A172 (cell line): Measurements from ENCODE around the gene ZSCAN12. TPM values are rescaled to one million over a fixed set of nuclear protein-coding genes. Genes with fewer than 3 reads are reported as not detected.
"Not testable (repeated sequence)": the region's sequence is repeated elsewhere in the genome, so short reads cannot be mapped to it uniquely, and the experiment has no call there.

ENCODE experiments used
- DNase-seq: peaks from one replicate; pipeline ENCODE4 v3.0.0-alpha.2; 2015; ENCODE audit warnings: low spot score
- total RNA-seq: library from RNA; depleted of rRNA; stranded (reverse); fragments of >200 nt; shearing (Covaris generic); gene quantifications from 2 replicates; pipeline ENCODE4 v1.2.3, GENCODE V29; 2014

Gene ZSCAN12
- total RNA-seq, 1 experiment from 2014 or later: 5.3 TPM

DNA sequence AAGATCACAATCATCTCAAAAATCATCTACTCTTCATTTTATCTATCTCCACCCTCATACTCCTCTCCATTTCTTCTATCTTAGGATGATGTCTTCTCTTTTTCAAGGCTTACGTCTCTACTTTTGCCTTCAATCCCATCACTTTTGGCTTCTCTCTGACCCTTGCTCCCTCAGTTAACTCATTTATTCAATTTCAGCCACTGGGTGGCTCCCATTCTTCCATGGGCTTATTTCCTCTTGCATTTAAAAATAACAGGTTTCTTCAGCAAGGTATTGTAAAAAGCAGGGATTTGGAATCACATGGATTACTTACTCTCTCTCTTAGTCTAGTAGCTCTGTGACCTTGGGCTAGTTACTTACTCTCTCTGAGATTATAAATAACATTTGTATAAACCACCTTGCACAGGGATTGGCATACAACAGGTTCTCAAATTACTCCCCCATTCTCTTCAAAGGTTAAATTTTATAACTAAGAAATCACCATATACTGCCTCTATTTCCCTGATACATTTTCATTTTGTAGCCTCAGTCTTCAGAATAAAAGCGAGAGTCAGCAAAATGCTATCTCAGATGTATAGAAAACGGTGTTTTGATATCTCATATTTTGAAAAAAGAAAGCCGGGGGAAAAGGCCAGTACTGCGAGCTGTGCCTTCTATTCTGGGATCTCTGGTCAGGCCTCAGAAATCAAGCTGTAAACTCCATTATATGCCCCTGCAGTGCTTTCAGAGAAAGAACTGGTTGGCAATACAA, 5.5 kb downstream of the ZSCAN12 start:
- DNase-seq: no peak

DNA sequence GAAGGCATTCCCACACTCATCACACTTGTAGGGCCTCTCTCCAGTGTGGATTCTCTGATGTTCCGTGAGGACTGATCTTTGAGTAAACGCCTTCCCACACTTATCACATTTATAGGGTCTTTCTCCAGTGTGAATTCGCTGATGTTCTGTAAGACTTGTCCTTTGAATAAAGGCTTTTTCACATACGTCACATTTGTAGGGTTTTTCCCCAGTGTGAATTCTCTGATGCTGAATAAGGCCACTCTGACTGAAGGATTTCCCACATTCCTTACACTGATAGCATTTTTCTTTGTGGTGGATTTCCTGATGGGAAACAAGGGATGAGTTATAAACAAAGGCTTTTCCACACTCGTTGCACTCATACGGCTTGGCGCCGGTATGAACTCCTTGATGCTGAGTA, 8.9 kb downstream of the ZSCAN12 start:
- DNase-seq: no peak

DNA sequence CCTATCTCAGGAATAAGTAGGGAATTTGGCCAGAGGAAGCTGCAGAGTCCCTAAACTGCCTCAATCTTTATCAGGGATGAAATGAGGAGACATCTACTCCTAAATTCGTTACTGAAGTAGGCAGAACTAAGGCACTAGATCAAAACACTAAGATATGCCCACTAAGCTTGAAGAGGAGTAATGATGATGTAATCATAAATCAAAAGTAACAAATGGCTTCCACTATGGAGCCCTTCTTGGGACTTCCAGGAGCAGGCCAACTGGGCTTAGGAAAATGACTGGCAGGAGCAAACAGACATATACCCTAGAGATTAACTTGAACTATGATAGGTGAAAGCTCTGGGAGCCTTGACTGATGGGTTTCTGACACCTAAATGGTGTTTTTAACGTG, 15.4 kb downstream of the ZSCAN12 start:
- no peak for DNase-seq

DNA sequence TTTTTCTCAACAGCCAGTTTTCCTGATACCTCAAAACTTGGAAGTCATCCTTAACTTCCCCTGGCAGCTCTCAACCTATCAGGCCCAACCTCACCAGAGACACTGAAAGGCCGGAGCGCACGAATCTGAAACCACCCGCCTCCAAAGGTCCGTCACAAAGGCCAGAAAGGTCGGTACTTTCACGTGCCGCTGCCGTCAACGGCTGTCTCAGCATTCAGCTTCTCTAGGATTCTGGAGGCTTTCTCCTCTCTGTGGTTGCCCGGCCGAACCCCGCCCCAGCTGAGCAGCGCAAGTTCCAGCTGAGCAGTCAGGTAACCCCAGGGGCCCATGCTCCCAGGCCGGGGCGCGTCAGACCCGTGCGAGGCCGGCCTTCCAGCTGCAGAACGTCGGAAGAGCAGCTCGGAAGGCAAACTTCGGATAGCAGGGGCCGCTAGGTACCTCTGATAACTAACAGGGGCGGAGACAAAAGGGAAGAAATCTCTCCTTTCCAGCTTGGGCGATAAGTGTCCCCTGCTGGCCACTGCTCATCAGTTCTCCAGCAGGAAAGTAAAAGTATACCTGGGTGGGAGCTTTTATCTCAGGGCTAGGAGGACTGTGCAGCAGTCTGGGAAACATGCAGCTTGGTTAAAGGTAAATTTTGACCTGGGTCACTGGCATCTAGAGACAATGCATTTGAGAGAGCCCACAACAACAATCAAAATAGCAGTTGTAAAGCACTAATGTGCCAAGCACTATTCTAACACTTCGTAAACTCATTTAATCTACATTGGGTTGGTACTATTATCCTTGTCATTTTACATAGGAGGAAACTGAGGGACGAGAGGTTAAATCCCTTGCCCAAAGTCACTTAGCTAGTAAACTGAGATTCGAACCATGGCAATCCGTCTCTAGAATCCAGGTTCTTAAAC, 16.1 kb downstream of the ZSCAN12 start:
- peak; percentile 88 for DNase-seq

DNA sequence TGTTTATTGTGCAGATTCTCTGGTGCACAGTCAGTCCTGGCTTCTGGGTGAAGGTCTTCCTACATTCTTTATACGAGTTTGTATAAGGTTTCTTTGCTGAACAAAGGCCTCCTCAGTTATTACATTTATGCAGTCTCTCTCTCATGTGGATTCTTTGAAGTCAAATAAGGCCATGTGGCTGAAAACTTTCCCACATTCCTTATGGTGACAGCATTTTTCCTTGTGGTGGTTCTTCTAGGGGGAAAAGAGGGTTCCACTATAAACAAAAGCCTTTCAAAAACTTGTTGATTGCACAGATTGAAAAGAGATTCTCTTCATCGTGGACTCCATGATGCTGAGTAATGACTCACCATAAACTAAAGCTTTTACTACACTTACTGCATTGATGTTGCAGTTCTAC, 19.2 kb downstream of the ZSCAN12 start:
- no peak for DNase-seq

DNA sequence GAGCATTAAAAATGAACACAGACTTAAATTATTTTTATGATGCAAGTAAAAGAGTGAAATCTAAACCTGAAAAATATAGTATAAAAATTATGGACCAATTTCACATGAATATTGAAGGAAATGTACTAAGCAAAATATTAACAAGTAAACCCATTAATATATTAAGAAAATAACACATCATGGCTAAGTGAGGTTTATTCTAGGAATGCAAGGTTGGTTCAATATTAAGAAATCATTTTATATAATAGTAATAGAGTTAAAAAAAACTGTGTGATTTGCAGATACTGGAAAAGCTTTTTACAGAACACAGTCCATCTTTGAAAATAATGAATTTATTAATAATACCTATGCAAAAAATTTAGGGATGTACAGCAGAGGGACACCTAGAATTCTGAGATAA, 20.9 kb downstream of the ZSCAN12 start:
- DNase-seq: no peak

DNA sequence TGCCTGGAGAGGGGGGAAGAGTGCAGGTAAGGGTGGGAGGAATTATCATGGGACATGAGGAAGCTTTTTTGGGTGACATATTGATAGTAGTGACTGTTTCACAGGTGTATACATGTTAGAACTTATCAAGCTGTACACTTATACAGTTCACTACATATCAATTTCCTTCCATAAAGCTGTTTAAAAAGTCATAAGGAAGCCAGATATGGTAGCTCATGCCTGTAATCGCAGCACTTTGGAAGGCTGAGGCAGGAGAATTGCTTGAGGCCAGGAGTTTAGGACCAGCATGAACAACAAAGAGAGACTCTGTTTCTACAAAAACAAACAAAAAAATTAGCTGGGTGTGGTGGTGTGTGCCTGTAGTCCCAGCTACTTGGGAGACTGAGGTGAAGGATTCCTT, 21.7 kb downstream of the ZSCAN12 start:
- DNase-seq: no peak

DNA sequence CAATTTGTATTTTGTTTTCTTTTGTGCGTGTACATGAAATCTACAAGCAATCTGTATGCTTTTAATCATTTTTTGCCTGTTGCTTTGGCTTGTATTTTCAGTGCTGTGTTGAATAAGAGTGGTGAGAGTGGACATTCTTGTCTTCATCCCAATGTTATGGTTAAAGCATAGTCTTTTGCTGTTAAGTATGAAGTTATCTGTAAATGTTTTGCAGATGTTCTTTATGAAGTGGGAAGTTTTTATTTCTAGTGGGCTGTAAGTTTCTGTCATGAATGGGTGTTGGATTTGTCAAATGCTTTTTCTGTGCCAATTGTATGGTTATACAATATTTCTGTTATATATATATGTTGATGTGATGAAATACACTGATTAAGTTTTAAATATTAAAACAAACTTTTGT, 25.6 kb downstream of the ZSCAN12 start:
- no peak for DNase-seq

DNA sequence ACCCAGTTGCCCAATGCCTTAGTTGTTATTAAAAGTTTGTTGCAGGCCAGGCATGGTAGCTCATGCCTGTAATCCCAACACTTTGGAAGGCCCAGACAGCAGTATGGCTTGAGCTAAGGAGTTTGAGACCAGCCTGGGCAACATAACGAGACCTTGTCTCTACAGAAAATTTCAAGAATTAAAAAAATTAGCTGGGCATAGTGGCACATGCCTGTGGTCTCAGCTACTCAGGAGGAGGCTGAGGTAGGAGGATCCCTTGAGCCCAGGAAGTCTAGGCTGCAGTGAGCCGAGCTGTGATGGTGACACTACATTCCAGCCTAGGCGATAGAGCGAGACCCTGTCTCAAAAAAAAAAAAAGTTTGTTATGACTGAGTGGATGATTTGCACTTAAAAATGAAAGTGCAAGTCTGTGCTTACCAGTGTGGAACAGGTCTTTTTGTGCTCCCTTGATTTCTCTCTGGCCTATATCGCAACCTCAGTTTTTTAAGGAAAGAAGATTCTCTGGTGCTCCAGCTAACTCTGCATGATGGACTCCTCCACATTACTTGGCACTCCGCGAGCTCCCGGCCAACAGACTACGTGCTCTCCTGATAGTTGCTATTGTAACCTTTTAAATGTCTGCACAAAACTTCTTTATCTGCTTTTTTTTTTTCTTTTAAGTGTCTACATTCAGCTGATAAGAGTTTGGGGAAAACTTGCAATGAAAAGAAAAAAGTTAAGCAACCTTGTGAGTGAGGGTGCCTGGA, 27.7 kb downstream of the ZSCAN12 start:
- DNase-seq: no peak

DNA sequence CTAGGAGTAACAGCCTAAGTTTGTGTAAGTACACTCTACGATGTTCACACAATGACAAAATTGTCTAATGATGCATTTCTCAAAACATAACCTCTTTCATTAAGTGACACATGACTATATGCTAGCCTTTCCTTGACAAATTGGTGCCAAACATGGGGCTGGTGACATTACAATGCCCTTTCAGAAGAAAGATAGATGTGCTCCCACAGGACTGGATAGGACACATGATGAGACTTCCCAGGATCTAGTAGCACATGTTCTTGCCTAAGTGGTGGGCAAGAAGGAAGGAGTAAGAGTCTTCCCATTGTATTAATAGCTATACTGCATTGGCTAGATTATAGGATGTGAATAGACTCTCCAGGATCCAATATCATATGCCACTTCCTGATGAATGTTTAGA, 28.3 kb downstream of the ZSCAN12 start:
- DNase-seq: no peak

DNA sequence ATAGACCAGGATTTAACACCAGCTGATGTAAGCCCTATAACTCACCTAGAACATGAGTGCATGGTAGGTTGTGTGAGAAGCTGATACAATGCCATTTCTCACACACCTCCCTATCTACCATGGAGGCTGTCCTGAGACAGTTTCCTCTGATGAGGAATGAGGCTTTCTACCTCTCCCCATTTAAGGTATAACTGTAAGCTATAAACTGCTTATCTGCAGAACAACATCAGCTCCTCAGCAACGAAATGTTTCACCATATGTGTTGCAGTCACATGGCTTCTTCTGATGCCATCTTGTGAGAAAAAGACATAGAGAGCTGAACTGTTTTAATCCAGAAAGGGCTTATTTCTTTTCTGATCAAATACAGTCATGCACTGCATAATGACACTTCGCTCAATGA, 29.1 kb downstream of the ZSCAN12 start:
- DNase-seq: no peak

DNA sequence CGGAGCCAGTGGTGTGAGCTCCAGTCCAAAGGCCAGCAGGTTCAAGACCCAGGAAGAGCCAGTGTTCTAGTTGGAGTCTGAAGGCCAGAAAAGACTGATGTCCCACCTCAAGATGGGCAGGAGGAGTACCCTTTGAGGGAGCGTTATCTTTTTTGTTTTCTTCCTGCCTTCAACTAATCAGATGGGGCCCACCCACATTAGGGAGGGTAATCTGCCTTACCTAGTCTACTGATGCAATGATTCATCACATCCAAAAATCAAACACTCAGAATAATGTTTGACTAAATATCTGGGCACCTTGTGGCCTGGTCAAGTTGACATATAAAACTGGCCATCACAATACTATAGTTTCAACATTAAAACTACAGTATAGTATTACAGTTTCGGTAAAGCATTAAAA, 30.1 kb downstream of the ZSCAN12 start:
- DNase-seq: no peak

DNA sequence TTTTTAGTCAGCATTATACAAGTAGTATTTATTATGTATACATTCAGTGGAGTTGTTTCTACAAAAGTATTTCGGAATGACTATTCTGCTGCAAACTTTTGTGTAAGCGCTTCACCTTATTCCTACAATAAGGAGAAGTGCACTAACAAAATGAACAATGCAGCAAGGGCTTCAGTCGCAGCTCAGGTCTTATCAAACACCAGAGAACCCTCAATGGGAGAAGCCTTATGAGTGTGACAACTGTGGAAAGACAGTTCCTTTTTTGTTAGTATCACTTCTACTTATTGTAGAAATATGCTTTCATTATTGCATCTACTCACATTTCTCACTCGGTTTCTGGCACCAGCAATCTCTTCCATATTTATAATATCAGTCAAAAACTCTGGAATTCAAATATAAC, 31.0 kb downstream of the ZSCAN12 start:
- no peak for DNase-seq

DNA sequence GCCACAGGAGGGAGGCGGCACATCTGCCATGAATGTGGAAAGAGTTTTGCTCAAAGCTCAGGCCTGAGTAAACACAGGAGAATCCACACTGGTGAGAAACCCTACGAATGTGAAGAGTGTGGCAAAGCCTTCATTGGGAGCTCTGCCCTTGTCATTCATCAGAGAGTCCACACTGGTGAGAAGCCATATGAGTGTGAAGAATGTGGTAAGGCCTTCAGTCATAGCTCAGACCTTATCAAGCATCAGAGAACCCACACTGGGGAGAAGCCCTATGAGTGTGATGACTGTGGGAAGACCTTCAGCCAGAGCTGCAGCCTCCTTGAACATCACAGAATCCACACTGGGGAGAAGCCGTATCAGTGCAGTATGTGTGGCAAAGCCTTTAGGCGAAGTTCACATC, 34.0 kb downstream of the ZSCAN12 start:
- not testable (repeated sequence) for DNase-seq

DNA sequence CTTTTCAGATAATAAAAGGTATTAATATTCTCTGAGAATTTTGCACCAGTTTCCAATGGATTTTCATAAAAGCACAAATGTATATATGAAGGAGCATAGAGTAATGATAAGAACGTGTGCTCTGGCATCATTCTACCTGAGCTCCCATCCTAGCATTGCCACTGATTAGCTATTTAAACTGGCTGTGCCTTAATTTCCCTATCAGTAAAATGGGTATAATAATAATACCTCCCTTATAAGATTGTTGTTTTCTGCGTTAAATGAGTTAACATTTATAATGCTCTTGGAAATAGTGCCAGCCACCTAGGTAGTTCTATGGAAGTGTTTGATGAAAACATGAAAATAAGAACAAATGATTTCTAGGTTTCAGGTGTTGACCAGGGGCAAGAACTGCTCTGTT, 38.6 kb downstream of the ZSCAN12 start:
- DNase-seq: no peak

DNA sequence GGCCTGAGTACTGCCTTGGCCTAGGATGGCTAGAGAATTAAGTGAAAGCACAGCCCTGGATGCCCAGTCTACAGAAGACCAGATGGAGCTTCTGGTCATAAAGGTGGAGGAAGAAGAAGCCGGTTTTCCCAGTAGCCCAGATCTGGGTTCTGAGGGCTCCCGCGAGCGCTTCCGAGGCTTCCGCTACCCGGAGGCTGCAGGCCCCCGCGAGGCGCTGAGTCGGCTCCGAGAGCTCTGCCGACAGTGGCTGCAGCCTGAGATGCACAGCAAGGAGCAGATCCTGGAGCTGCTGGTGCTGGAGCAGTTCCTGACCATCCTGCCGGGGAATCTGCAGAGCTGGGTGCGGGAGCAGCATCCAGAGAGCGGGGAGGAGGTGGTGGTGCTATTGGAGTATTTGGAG, 40.0 kb downstream of the ZSCAN12 start:
- DNase-seq: not testable (repeated sequence)

DNA sequence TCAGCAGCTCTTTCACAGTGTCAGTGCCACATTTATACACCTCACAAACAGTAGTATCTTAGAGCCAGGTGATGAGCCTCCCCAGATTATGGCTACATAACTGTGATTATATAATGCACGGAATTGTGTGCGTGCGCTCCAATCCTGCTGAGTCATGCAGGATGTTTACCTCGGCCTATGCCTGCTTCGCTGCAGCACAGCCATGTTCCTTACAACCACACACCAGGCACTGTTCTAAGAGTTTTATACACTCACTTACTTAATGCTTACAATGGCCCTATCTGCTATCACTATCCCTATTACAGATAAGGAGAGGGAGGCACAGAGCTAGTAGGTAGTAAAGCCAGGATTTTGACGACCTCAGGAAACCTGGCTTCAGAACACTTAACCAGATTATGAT, 42.5 kb downstream of the ZSCAN12 start:
- no peak for DNase-seq

DNA sequence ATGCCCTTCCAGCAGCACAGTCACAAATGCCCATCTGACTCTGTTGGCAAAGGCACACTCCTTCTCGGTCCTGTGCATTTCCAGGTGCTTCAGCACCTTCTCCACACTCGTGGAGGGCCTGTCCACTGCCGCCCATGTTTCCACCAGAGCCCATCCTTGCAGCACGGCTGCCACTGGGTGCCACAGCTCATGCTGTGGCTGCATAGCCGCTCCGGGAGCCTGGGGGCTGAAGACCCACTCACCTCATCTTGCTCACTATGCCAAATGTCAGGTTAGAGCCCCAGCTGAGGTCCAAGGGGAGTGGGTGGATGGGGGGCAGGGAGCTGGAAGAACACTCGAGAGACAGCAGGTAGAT, 42.9 kb downstream of the ZSCAN12 start:
- no peak for DNase-seq

DNA sequence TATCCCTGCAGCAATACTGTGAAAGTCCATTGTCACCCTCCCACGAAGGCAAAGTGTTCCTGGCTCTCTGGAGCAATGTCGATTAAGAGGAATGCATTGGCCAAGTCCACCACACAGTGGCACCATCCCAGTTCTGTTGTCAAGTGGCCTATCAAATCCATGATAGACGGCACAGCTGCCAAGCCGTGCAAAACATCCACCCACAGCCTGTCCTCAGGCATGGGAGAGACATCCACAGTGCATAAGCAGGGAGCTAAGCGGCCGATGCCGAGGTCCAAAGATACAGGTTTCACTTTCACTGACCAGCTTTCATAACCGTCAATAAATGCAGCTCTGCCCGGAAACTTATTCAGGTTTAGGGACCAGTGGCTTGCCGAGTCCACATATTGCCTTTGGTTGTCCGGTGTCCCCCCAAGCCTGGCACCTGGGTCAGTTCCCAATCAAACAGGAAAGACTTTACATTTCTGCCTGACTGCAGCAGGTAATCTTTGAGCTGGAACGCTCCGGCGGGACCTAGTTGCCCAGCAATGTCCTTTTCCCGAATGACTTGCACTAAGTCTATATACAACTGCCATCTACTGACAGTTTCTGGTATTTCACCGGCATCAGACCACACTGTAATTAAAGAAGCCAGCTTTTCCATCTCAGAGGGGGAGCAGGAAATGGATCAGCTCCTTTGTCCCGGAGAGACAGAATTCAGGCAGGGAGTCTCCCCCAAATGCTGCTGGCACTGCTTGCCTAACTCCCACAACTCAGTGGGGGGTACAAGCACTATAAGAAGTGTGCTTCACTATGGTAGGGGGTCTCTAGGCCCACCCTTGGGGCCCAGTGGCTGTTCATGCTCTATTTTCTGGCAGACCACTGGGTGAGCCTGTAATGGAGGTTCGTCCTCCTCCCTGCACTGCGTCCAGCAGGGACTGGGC, 43.5 kb downstream of the ZSCAN12 start:
- DNase-seq: peak; percentile 88

DNA sequence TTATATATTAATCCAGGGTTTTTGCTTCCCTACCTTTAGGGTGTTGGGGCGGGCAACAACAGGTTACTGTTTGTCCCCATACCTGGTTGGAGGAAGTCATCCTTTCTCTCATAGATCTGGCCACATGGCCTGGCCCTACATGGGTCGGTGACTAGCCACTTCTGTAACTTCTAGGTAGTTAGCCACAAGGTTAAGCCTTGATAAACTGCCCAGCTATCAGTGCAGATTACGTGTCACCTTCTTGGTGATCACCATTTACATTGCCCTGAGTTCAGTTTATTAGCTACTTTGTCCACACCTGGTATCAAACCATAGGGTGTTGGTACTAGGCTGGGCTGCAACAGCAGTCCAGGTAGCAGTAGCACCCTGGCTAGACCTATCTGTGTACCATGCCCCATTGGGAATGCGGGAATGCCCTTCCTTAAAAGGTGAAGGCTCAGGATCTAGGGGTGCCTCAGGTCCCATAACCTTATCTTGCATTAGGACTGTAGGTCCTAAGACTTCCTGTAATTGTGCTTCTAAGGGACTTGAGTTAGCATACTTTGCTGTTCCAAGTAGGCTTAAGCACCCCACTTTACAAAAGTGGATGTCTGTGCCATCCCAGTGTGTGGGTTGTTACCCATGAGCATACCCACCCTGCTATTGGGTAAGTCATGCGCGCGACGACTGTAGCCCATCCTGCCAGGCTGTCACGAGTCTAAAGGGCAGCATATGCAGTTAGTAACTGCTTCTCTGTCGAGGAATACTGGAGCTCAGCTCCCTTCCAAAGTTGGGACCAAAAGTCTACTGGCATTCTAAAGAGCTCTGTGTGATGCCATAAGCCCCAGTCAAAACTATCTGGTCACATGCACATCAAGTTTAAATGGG, 44.6 kb downstream of the ZSCAN12 start:
- DNase-seq: no peak
